Keratinocyte (primary cell): Measurements from ENCODE around the gene LPCAT1. TPM values are rescaled to one million over a fixed set of nuclear protein-coding genes. Genes with fewer than 3 reads are reported as not detected.

Source experiments
- DNase-seq: peaks from one replicate; pipeline ENCODE4 v3.0.0-alpha.2; 2011; ENCODE audit warnings: low read depth, missing footprints, low spot score
- FAIRE-seq: peaks from 2 replicates; lab custom pipeline; 2011; peaks lifted over from hg19 to GRCh38; lab: Jason Lieb, UNC
- H2AFZ ChIP-seq: 2 replicates; pipeline ENCODE4 v1.6.0; 2012; ENCODE audit warnings: low read length, control low read depth, inconsistent platforms; ENCODE audit not compliant: control insufficient read depth
- H3K27ac ChIP-seq: 2 replicates; pipeline ENCODE4 v1.5.1; 2011; ENCODE audit warnings: low read length; ENCODE audit not compliant: control insufficient read depth, insufficient read depth
- H3K27me3 ChIP-seq: 3 replicates; pipeline ENCODE4 v1.6.0; 2011; ENCODE audit warnings: low read length; ENCODE audit not compliant: control insufficient read depth, insufficient read depth; ENCODE audit errors: extremely low read depth
- H3K36me3 ChIP-seq, 2 experiments: 2 replicates in 1 of 2; 3 replicates in 1 of 2; pipeline ENCODE4 v1.5.1; 2011; ENCODE audit warnings: low read length in 2 of 2, mild to moderate bottlenecking in 1 of 2; ENCODE audit not compliant: control insufficient read depth in 2 of 2, insufficient read depth in 2 of 2; ENCODE audit errors: extremely low read depth in 1 of 2
- H3K4me1 ChIP-seq: 3 replicates; pipeline ENCODE4 v1.5.1; 2011; ENCODE audit warnings: low read length; ENCODE audit not compliant: control insufficient read depth, insufficient read depth; ENCODE audit errors: extremely low read depth
- H3K4me2 ChIP-seq: 3 replicates; pipeline ENCODE4 v1.6.0; 2011; ENCODE audit warnings: low read depth, low read length; ENCODE audit not compliant: control insufficient read depth, insufficient read depth; ENCODE audit errors: extremely low read depth
- H3K4me3 ChIP-seq, 3 experiments: fragments of 200-600 bp in 1 of 3; sonication (generic) in 1 of 3; 2 replicates in 2 of 3; 3 replicates in 1 of 3; pipeline ENCODE4 v1.5.1; 2011 to 2016; ENCODE audit warnings: low read length in 3 of 3, mild to moderate bottlenecking in 3 of 3, control low read depth in 2 of 3, inconsistent platforms in 1 of 3, low read depth in 1 of 3, mixed read lengths in 1 of 3, mixed run types in 1 of 3, moderate library complexity in 1 of 3; ENCODE audit not compliant: control insufficient read depth in 2 of 3, insufficient read depth in 2 of 3; ENCODE audit errors: extremely low read depth in 1 of 3
- H3K79me2 ChIP-seq: 2 replicates; pipeline ENCODE4 v1.6.0; 2012; ENCODE audit warnings: low read length; ENCODE audit not compliant: control insufficient read depth, insufficient read depth
- H3K9ac ChIP-seq: 3 replicates; pipeline ENCODE4 v1.6.0; 2011; ENCODE audit warnings: low read length; ENCODE audit not compliant: control insufficient read depth, insufficient read depth; ENCODE audit errors: extremely low read depth
- H3K9me1 ChIP-seq: 3 replicates; pipeline ENCODE4 v1.6.0; 2011; ENCODE audit warnings: low read length; ENCODE audit not compliant: control insufficient read depth, insufficient read depth; ENCODE audit errors: extremely low read depth
- H3K9me3 ChIP-seq: 2 replicates; pipeline ENCODE4 v1.5.1; 2012; ENCODE audit warnings: low read depth, low read length; ENCODE audit not compliant: control insufficient read depth
- H4K20me1 ChIP-seq: 3 replicates; pipeline ENCODE4 v1.6.0; 2011; ENCODE audit warnings: low read length; ENCODE audit not compliant: control insufficient read depth, insufficient read depth; ENCODE audit errors: extremely low read depth
- CTCF ChIP-seq, 3 experiments: IDR thresholded peaks in 1 of 3; conservative IDR thresholded peaks in 1 of 3; optimal IDR thresholded peaks in 1 of 3; 2 replicates in 2 of 3; 3 replicates in 1 of 3; pipeline versions ENCODE3 to v1.5.1; 2011; ENCODE audit warnings: low read length in 3 of 3, mild to moderate bottlenecking in 3 of 3, moderate library complexity in 2 of 3, control low read depth in 1 of 3, inconsistent platforms in 1 of 3; ENCODE audit not compliant: insufficient read depth in 2 of 3; ENCODE audit errors: extremely low read depth in 1 of 3
- EZH2 ChIP-seq: IDR thresholded peaks from one replicate; pipeline ENCODE4 v1.6.1; 2012; ENCODE audit warnings: inconsistent platforms, mild to moderate bottlenecking, low read length, moderate library complexity
- dilution Hi-C: fragments of 300-500 bp; cut with MboI; formaldehyde crosslinking; loops from one replicate; pipeline ENCODE4 v1.7.0; 2020; ENCODE audit warnings: low sequenced_read_pairs; ENCODE audit not compliant: extremely low pct_ligation_motif_present
- polyA plus RNA-seq, 5 experiments: library from polyadenylated mRNA; depleted of rRNA in 3 of 5; stranded (reverse) in 3 of 5; stranded (forward) in 1 of 5; unstranded in 1 of 5; fragments of >200 nt; gene quantifications; 1 replicate in 1 of 5; 2 replicates in 3 of 5; 3 replicates in 1 of 5; pipeline versions ENCODE4 v1.2.1 to v1.2.3, GENCODE V29; 2011 to 2012; ENCODE audit warnings: missing spikeins in 2 of 5, low read depth in 1 of 5, low replicate concordance in 1 of 5

Gene LPCAT1
- polyA plus RNA-seq, 1 donor (not counting 4 experiments of a cell fraction or from before 2014, with no cell fraction given), result 32.9 TPM

GRCh38 chr5:1416856-1417469, 106.8 kb downstream of the LPCAT1 start:
- H3K9ac ChIP-seq, result no peak overlapping the region
- H3K9me1 ChIP-seq, result no peaks in the 10 kb centered on the region
- H3K9me3 ChIP-seq, result peaks cover 3% of the 10 kb centered on the region
- no peak overlapping the region for H3K27ac ChIP-seq
- no peak overlapping the region for H3K4me2 ChIP-seq
- FAIRE-seq (no peak), DNase-seq (no peak)
- dilution Hi-C loops, result no loop called here
- no peaks in the 10 kb centered on the region for H4K20me1 ChIP-seq
- no peaks in the 10 kb centered on the region for H3K36me3 ChIP-seq
- TF ChIP-seq CTCF (optimal IDR thresholded peaks at IDR 0.05 in 1 of 3, IDR thresholded peaks at IDR 0.05 in 1 of 3, conservative IDR thresholded peaks at IDR 0.05 in 1 of 3; ENCODE audit: extremely low read depth in 1 of 3, insufficient read depth in 2 of 3, low read length in 3 of 3) (no peak), EZH2 (no peak)
- no peak overlapping the region for H3K4me3 ChIP-seq
- peaks cover 13% of the 10 kb centered on the region for H3K27me3 ChIP-seq
- H2AFZ ChIP-seq, result no peak overlapping the region
- no peaks in the 10 kb centered on the region for H3K4me1 ChIP-seq
- H3K79me2 ChIP-seq, result no peaks in the 10 kb centered on the region

GRCh38 chr5:1415626-1416360, 108.0 kb downstream of the LPCAT1 start:
- dilution Hi-C loops, result no loop called here
- Histone ChIP-seq H3K4me2 (no peak overlapping the region), H2AFZ (no peak overlapping the region), H3K27me3 (peaks cover 13% of the 10 kb centered on the region), H3K4me1 (no peaks in the 10 kb centered on the region), H4K20me1 (no peaks in the 10 kb centered on the region), H3K9me3 (peaks cover 3% of the 10 kb centered on the region), H3K9me1 (no peaks in the 10 kb centered on the region), H3K4me3 (no peak overlapping the region), H3K9ac (no peak overlapping the region), H3K36me3 (no peaks in the 10 kb centered on the region), H3K79me2 (no peaks in the 10 kb centered on the region), H3K27ac (no peak overlapping the region)
- FAIRE-seq, result no peak
- TF ChIP-seq EZH2 (no peak), CTCF (optimal IDR thresholded peaks at IDR 0.05 in 1 of 3, IDR thresholded peaks at IDR 0.05 in 1 of 3, conservative IDR thresholded peaks at IDR 0.05 in 1 of 3; ENCODE audit: extremely low read depth in 1 of 3, insufficient read depth in 2 of 3, low read length in 3 of 3) (no peak)
- DNase-seq, result no peak
